ENCODE measurements around the gene TAS2R60. TPM values are rescaled to one million over a fixed set of nuclear protein-coding genes. Genes with fewer than 3 reads are reported as not detected.

Gene TAS2R60
- total and polyA plus RNA-seq, 2 experiments from 2014 or later, result 0.37 to 4.0 TPM

- no peak overlapping the region for H2AFZ ChIP-seq
- no peak overlapping the region for H3K27ac Mint-ChIP-seq
- H3K36me3 ChIP-seq (ENCODE audit: insufficient read depth), result peaks cover 37% of the 10 kb centered on the region
These were observed 43.6 kb upstream of the TAS2R60 start for GRCh38 chr7:143399642-143400041.

More at GRCh38 chr7:143399642-143400041, 43.6 kb upstream of the TAS2R60 start:
- TF ChIP-seq EZH2 (IDR thresholded peaks at IDR 0.05; ENCODE audit: low read depth, unreplicated experiment) (no peak), JUNB (IDR thresholded peaks at IDR 0.05; ENCODE audit: unreplicated experiment) (no peak), ZNF331 (CRISPR knock-in tag; IDR thresholded peaks at IDR 0.05; ENCODE audit: low read depth) (no peak), STAT1 (IDR thresholded peaks at IDR 0.05; ENCODE audit: unreplicated experiment) (no peak), ZNF462 (CRISPR knock-in tag; IDR thresholded peaks at IDR 0.05) (no peak), NANOG (IDR thresholded peaks at IDR 0.05; ENCODE audit: borderline replicate concordance) (no peak), ETS1 (IDR thresholded peaks at IDR 0.05) (no peak), CTCF (conservative IDR thresholded peaks at IDR 0.05; ENCODE audit: low read depth in 2 of 2) (no peak), REST (IDR thresholded peaks at IDR 0.05; ENCODE audit: unreplicated experiment) (no peak), EZH2phosphoT487 (IDR thresholded peaks at IDR 0.05; ENCODE audit: unreplicated experiment) (no peak), ZNF114 (CRISPR knock-in tag; IDR thresholded peaks at IDR 0.05) (no peak), POLR2AphosphoS5 (IDR thresholded peaks at IDR 0.05; ENCODE audit: low read depth) (no peak), CREB1 (CRISPR knock-in tag; IDR thresholded peaks at IDR 0.05; ENCODE audit: low read depth) (no peak)
- Histone ChIP-seq H3K27me3 (ENCODE audit: insufficient read depth) (no peaks in the 10 kb centered on the region), H3K4me1 (ENCODE audit: insufficient read depth) (peaks cover 14% of the 10 kb centered on the region), H3K4me3 (no peak overlapping the region), H4K20me1 (replicated peaks; ENCODE audit: insufficient read depth) (peaks cover 5% of the 10 kb centered on the region), H3F3A (replicated peaks; ENCODE audit: low read depth) (0 out of 2 replicates have a peak, but pooled peaks cover 5% of the 10 kb centered on the region), H3K4me2 (no peak overlapping the region), H3K79me2 (replicated peaks; ENCODE audit: insufficient read depth) (peaks cover 32% of the 10 kb centered on the region), H3K27ac (ENCODE audit: low read depth) (no peak overlapping the region), H3K9me2 (ENCODE audit: insufficient read depth) (no peaks in the 10 kb centered on the region)
- Mint-ChIP-seq H3K4me3 (no peak overlapping the region), H3K9me3 (no peaks in the 10 kb centered on the region), H3K4me1 (peaks cover 10% of the 10 kb centered on the region), H3K36me3 (ENCODE audit: low read depth) (peaks cover 91% of the 10 kb centered on the region), H3K27me3 (ENCODE audit: insufficient read depth, low read depth, poor library complexity) (peaks cover 1% of the 10 kb centered on the region)
- no peak for DNase-seq (ENCODE audit: low spot score)
- ATAC-seq, result no peak
